ENCODE results near the gene ARHGAP6. TPM values are rescaled to one million over a fixed set of nuclear protein-coding genes. Genes with fewer than 3 reads are reported as not detected.
A peak's percentile ranks its signal among the peaks of the same experiment; 100 is the strongest.

ARHGAP6 gene
- total and polyA plus RNA-seq, 4 donors: 6.0 to 18.2 (median 12.3) TPM

- Histone ChIP-seq H3K36me3 (ENCODE audit: control insufficient read depth in 4 of 4, insufficient read depth in 4 of 4, low read length in 4 of 4) (no peaks in the 10 kb centered on the region), H3K27me3 (ENCODE audit: control insufficient read depth in 3 of 3, insufficient read depth in 3 of 3, low read length in 2 of 3) (peaks cover 0 to 17% (median 5%) of the 10 kb centered on the region in 3 donors), H3K9me3 (ENCODE audit: control insufficient read depth in 4 of 4, insufficient read depth in 3 of 4, low read length in 3 of 4) (peaks cover 0 to 2% (median 0%) of the 10 kb centered on the region in 4 donors), H3K9ac (ENCODE audit: insufficient read depth in 1 of 2, low read length in 2 of 2) (no peak overlapping the region), H3K27ac (ENCODE audit: low read depth in 1 of 2, low read length in 1 of 2) (no peak overlapping the region), H3K4me3 (no peak overlapping the region), H3K4me1 (ENCODE audit: control insufficient read depth in 5 of 5, insufficient read depth in 5 of 5, low read length in 5 of 5) (peaks cover 0 to 14% (median 0%) of the 10 kb centered on the region in 5 donors)
- 67 to 95% methylated on average over 4 of the region's 4 CpGs for WGBS, 2 donors
- ATAC-seq (ENCODE audit: insufficient read depth, low FRiP score) (no peak), DNase-seq (no peak)
- TF ChIP-seq CTCF (IDR thresholded peaks at IDR 0.05; ENCODE audit: control extremely low read depth, extremely low read depth): no peak
Observed at GRCh38 chrX:11205796-11206195, 459.9 kb downstream of the ARHGAP6 start.

GRCh38 chrX:11197671-11198070 is 468.0 kb downstream of the ARHGAP6 start:
- peaks cover 0 to 13% (median 6%) of the 10 kb centered on the region in 3 donors for H3K27me3 ChIP-seq (ENCODE audit: control insufficient read depth in 3 of 3, insufficient read depth in 3 of 3, low read length in 2 of 3)
- no peak for ATAC-seq (ENCODE audit: insufficient read depth, low FRiP score)
- H3K27ac ChIP-seq (ENCODE audit: low read depth in 1 of 2, low read length in 1 of 2): no peak overlapping the region
- TF ChIP-seq CTCF (IDR thresholded peaks at IDR 0.05; ENCODE audit: control extremely low read depth, extremely low read depth): no peak
- H3K36me3 ChIP-seq (ENCODE audit: control insufficient read depth in 4 of 4, insufficient read depth in 4 of 4, low read length in 4 of 4): no peaks in the 10 kb centered on the region
- peaks cover 0 to 2% (median 0%) of the 10 kb centered on the region in 4 donors for H3K9me3 ChIP-seq (ENCODE audit: control insufficient read depth in 4 of 4, insufficient read depth in 3 of 4, low read length in 3 of 4)
- H3K4me3 ChIP-seq: no peak overlapping the region
- WGBS, 2 donors: 34 to 73% methylated on average over 1 of the region's 1 CpG
- no peak for DNase-seq
- no peak overlapping the region for H3K9ac ChIP-seq (ENCODE audit: insufficient read depth in 1 of 2, low read length in 2 of 2)
- H3K4me1 ChIP-seq (ENCODE audit: control insufficient read depth in 5 of 5, insufficient read depth in 5 of 5, low read length in 5 of 5): no peaks in the 10 kb centered on the region

- Histone ChIP-seq H3K27me3 (ENCODE audit: control insufficient read depth in 3 of 3, insufficient read depth in 3 of 3, low read length in 2 of 3) (peaks cover 0 to 23% (median 10%) of the 10 kb centered on the region in 3 donors), H3K27ac (ENCODE audit: low read depth in 1 of 2, low read length in 1 of 2) (no peak overlapping the region), H3K4me3 (no peak overlapping the region), H3K9me3 (ENCODE audit: control insufficient read depth in 4 of 4, insufficient read depth in 3 of 4, low read length in 3 of 4) (no peaks in the 10 kb centered on the region), H3K9ac (ENCODE audit: insufficient read depth in 1 of 2, low read length in 2 of 2) (no peak overlapping the region), H3K4me1 (ENCODE audit: control insufficient read depth in 5 of 5, insufficient read depth in 5 of 5, low read length in 5 of 5) (no peaks in the 10 kb centered on the region), H3K36me3 (ENCODE audit: control insufficient read depth in 4 of 4, insufficient read depth in 4 of 4, low read length in 4 of 4) (no peaks in the 10 kb centered on the region)
- WGBS, 2 donors: 61 to 92% methylated on average over 2 of the region's 2 CpGs
- no peak for TF ChIP-seq CTCF (IDR thresholded peaks at IDR 0.05; ENCODE audit: control extremely low read depth, extremely low read depth)
- DNase-seq (no peak), ATAC-seq (ENCODE audit: insufficient read depth, low FRiP score) (no peak)
Observed at GRCh38 chrX:11196476-11196875, 469.2 kb downstream of the ARHGAP6 start.

GRCh38 chrX:11193035-11193469 is 472.7 kb downstream of the ARHGAP6 start:
- ATAC-seq (ENCODE audit: insufficient read depth, low FRiP score) (no peak), DNase-seq (peak in 2 of 3 donors; percentile 57 to 76)
- Histone ChIP-seq H3K9me3 (ENCODE audit: control insufficient read depth in 4 of 4, insufficient read depth in 3 of 4, low read length in 3 of 4) (no peaks in the 10 kb centered on the region), H3K27me3 (ENCODE audit: control insufficient read depth in 3 of 3, insufficient read depth in 3 of 3, low read length in 2 of 3) (peaks cover 0 to 24% (median 20%) of the 10 kb centered on the region in 3 donors), H3K9ac (ENCODE audit: insufficient read depth in 1 of 2, low read length in 2 of 2) (no peak overlapping the region), H3K4me3 (no peak overlapping the region), H3K36me3 (ENCODE audit: control insufficient read depth in 4 of 4, insufficient read depth in 4 of 4, low read length in 4 of 4) (no peaks in the 10 kb centered on the region), H3K27ac (ENCODE audit: low read depth in 1 of 2, low read length in 1 of 2) (no peak overlapping the region), H3K4me1 (ENCODE audit: control insufficient read depth in 5 of 5, insufficient read depth in 5 of 5, low read length in 5 of 5) (no peaks in the 10 kb centered on the region)
- no peak for TF ChIP-seq CTCF (IDR thresholded peaks at IDR 0.05; ENCODE audit: control extremely low read depth, extremely low read depth)
- WGBS, 2 donors: 36 to 45% methylated on average over 5 of the region's 5 CpGs

All from lung (tissue), 12 donors.